Heart left ventricle (tissue), 16 donors: Measurements from ENCODE around the gene SYNDIG1L. TPM values are rescaled to one million over a fixed set of nuclear protein-coding genes. Genes with fewer than 3 reads are reported as not detected.
A peak's percentile ranks its signal among the peaks of the same experiment; 100 is the strongest.

ENCODE experiments used
- ATAC-seq, 4 donors: fragments of 200-7000 bp; cut with Tn5 transposase; one replicate each; pipeline ENCODE4 v1.9.1; 2020 to 2022; ENCODE audit warnings: moderate library complexity in 4 of 4, mild to moderate bottlenecking in 3 of 4, moderate number of reproducible peaks in 1 of 4
- DNase-seq, 5 donors: peaks; one replicate each; pipeline ENCODE4 v3.0.0-alpha.2; 2020
- H3K27ac ChIP-seq, 12 donors: fragments of 200-600 bp; sonication (generic) in 4 of 12; one replicate each; pipeline versions ENCODE4 v1.5.0 to v1.8.0; 2016 to 2022; ENCODE audit warnings: mild to moderate bottlenecking in 2 of 12
- H3K27me3 ChIP-seq, 9 donors: fragments of 200-600 bp; sonication (generic) in 2 of 9; one replicate each; pipeline versions ENCODE4 v1.5.1 to v1.8.0; 2016 to 2022; ENCODE audit warnings: mild to moderate bottlenecking in 3 of 9
- H3K36me3 ChIP-seq, 9 donors: fragments of 200-600 bp; sonication (generic) in 2 of 9; one replicate each; pipeline versions ENCODE4 v1.5.0 to v1.8.0; 2018 to 2022; ENCODE audit warnings: mild to moderate bottlenecking in 2 of 9
- H3K4me1 ChIP-seq, 12 donors: fragments of 200-600 bp; sonication (generic) in 4 of 12; one replicate each; pipeline versions ENCODE4 v1.5.0 to v1.8.0; 2016 to 2022; ENCODE audit warnings: mild to moderate bottlenecking in 3 of 12
- H3K4me3 ChIP-seq, 12 donors: fragments of 200-600 bp; sonication (generic) in 4 of 12; one replicate each; pipeline versions ENCODE4 v1.5.0 to v1.8.0; 2017 to 2022; ENCODE audit warnings: mild to moderate bottlenecking in 9 of 12, moderate library complexity in 4 of 12
- H3K9me3 ChIP-seq, 12 donors: fragments of 200-600 bp; sonication (generic) in 4 of 12; one replicate each; pipeline versions ENCODE4 v1.5.0 to v1.8.0; 2016 to 2022; ENCODE audit warnings: mild to moderate bottlenecking in 1 of 12
- POLR2A ChIP-seq, 2 donors: fragments of 450-650 bp; IDR thresholded peaks; one replicate each; pipeline ENCODE4 v1.6.1; 2017; ENCODE audit warnings: antibody characterized with exemption in 2 of 2, mild to moderate bottlenecking in 2 of 2, moderate library complexity in 2 of 2
- WGBS, 4 donors: extraction: QIAGEN DNeasy Blood & Tissue Kit in 2 of 4; methylation state at CpG; one replicate each; pipeline versions ENCODE4 v1.1.5 to v1.1.7; 2013 to 2018; 5-methylcytosine and 5-hydroxymethylcytosine counted together
- intact Hi-C, 10 donors: fragments of 100-400 bp; cut with DNase I; formaldehyde crosslinking; loops; one replicate each; pipeline versions ENCODE4 v1.11.1 to v1.14.2; 2022
- long read RNA-seq, 3 donors: library from polyadenylated mRNA; unstranded; transcript quantifications; one replicate each; pipeline ENCODE4 v2.0.0, GENCODE V29; 2020 to 2021
- polyA plus RNA-seq, 2 donors: library from polyadenylated mRNA; stranded (reverse); fragments of 200-250 nt; gene quantifications; one replicate each; pipeline ENCODE4 v1.2.3, GENCODE V29; 2013
- total RNA-seq, 9 donors: library from RNA; depleted of rRNA in 2 of 9; stranded (reverse); fragments of >200 nt in 2 of 9; fragmentation: NEBNext Ultra II Directional in 3 of 9; extraction: Animal tissue kit (Norgen Biotek cat#: 25700) in 3 of 9; gene quantifications; one replicate each; pipeline versions ENCODE4 v1.1.0 to v1.2.4, GENCODE V29; 2016 to 2023
- TF ChIP-seq, protein P1 (sequence below), 12 donors: fragments of 200-600 bp; sonication (generic) in 4 of 12; IDR thresholded peaks; one replicate each; pipeline versions ENCODE4 v1.5.0 to v1.8.0; 2018 to 2022; ENCODE audit warnings: antibody characterized with exemption in 12 of 12, mild to moderate bottlenecking in 5 of 12
- donor health status: ischemic (EF 13 %, LVEDD 7.1; RV severe dilation, severe dysfunction).
- donor health status: healthy with polysubstance abuse.
- donor health status: DM: no; HTN: yes; CAD: no.
- donor health status: DM: no; HTN: no; CAD: no.
- donor health status: ischemic (EF 25% LVEDD 6.9; RV normal size, moderate dysfunction).
- donor health status: ischemic (EF 25% LVEDD 5.7; RV mildly dilated, moderate dysfunction).
- donor health status: healthy.
- donor health status: DM: yes; HTN: yes; CAD: no.
- donor health status: ischemic (EF 35%, LVEDD 5.7; RV mildly dilated, moderate dysfunction).
- donor health status: nonischemic (EF 11% LVEDD 7.7; RV severe dilation, severe dysfunction).
- donor health status: DM: yes; HTN: yes; CAD: no.
- donor health status: PGD.
- donor health status: ischemic (EF 29% LVEDD 5.4; RV normal size, mild dysfunction).
- donor health status: nonischemic (EF 23%, LVEDD 6.1; RV moderate dilation, normal function).

SYNDIG1L gene
- total RNA-seq, result under 1 TPM in 4 of 9 donors, not detected in 5; 0.09 to 0.32 (median 0.14) TPM
- polyA plus RNA-seq, result under 1 TPM in 1 of 2 donors, not detected in 1; 0.06 TPM
- long read RNA-seq, donor 1, result 0 reads
- long read RNA-seq, donor 2, result 0 reads
- long read RNA-seq, donor 3, result 0 reads

GRCh38 chr14:74426202-74426582, at the start of gene SYNDIG1L:
TSS of gene SYNDIG1L (minus strand) at chr14:74426210. CDS start at chr14:74409744, 16,466 bp downstream.
- TF ChIP-seq, protein P1, sequence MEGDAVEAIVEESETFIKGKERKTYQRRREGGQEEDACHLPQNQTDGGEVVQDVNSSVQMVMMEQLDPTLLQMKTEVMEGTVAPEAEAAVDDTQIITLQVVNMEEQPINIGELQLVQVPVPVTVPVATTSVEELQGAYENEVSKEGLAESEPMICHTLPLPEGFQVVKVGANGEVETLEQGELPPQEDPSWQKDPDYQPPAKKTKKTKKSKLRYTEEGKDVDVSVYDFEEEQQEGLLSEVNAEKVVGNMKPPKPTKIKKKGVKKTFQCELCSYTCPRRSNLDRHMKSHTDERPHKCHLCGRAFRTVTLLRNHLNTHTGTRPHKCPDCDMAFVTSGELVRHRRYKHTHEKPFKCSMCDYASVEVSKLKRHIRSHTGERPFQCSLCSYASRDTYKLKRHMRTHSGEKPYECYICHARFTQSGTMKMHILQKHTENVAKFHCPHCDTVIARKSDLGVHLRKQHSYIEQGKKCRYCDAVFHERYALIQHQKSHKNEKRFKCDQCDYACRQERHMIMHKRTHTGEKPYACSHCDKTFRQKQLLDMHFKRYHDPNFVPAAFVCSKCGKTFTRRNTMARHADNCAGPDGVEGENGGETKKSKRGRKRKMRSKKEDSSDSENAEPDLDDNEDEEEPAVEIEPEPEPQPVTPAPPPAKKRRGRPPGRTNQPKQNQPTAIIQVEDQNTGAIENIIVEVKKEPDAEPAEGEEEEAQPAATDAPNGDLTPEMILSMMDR (IDR thresholded peaks at IDR 0.05), result no peak
- TF ChIP-seq POLR2A (IDR thresholded peaks at IDR 0.05), result no peak
- intact Hi-C loops, result no loop called here

GRCh38 chr14:74475678-74476077, 49.7 kb upstream of the SYNDIG1L start:
- H3K27me3 ChIP-seq, result no peaks in the 10 kb centered on the region
- H3K27ac ChIP-seq, result peak overlapping the region in 1 of 12 donors; percentile 11
- no peak for DNase-seq
- ATAC-seq, result peak in 2 of 4 donors; percentile 24 to 74
- intact Hi-C loops, result loop anchor here in 3 of 10 donors (5.0 kb wide), 2 partner anchors 98 to 113 kb away; no protein-coding TSS in a partner anchor
- 53 to 63% (median 55%) methylated on average over 3 of the region's 3 CpGs for WGBS, 4 donors
- peaks cover 0 to 17% (median 5%) of the 10 kb centered on the region in 12 donors for H3K4me1 ChIP-seq
- peaks cover 0 to 92% (median 46%) of the 10 kb centered on the region in 9 donors for H3K36me3 ChIP-seq
- no peaks in the 10 kb centered on the region for H3K9me3 ChIP-seq
- no peak overlapping the region for H3K4me3 ChIP-seq
- no peak for TF ChIP-seq POLR2A (IDR thresholded peaks at IDR 0.05)
- TF ChIP-seq, protein P1 (IDR thresholded peaks at IDR 0.05), result no peak

More at GRCh38 chr14:74426202-74426582, at the start of gene SYNDIG1L:
- Histone ChIP-seq H3K4me1 (peaks cover 0 to 9% (median 1%) of the 10 kb centered on the region in 12 donors), H3K27me3 (peaks cover 0 to 39% (median 11%) of the 10 kb centered on the region in 9 donors), H3K9me3 (peaks cover 0 to 3% (median 0%) of the 10 kb centered on the region in 12 donors), H3K36me3 (no peaks in the 10 kb centered on the region), H3K4me3 (peak within 1 kb of the TSS in 3 of 12 donors; percentile 12 to 32 (median 31)), H3K27ac (no peak within 1 kb of the TSS)
- WGBS, 4 donors, result 3 to 9% (median 5%) methylated on average over 10 to 33 of the region's 33 CpGs
- no peak for ATAC-seq
- no peak for DNase-seq

- no peak overlapping the region for H3K4me3 ChIP-seq
- H3K4me1 ChIP-seq, result peaks cover 0 to 23% (median 6%) of the 10 kb centered on the region in 12 donors
- 49 to 100% (median 82%) methylated on average over 2 of the region's 2 CpGs for WGBS, 4 donors
- ATAC-seq, result no peak
- no peaks in the 10 kb centered on the region for H3K9me3 ChIP-seq
- no peaks in the 10 kb centered on the region for H3K27me3 ChIP-seq
- no peak overlapping the region for H3K27ac ChIP-seq
- intact Hi-C loops, result no loop called here
- H3K36me3 ChIP-seq, result peaks cover 0 to 84% (median 33%) of the 10 kb centered on the region in 9 donors
- DNase-seq, result no peak
- TF ChIP-seq, protein P1 (IDR thresholded peaks at IDR 0.05), result no peak
- no peak for TF ChIP-seq POLR2A (IDR thresholded peaks at IDR 0.05)
Measured at GRCh38 chr14:74474376-74474775, 48.4 kb upstream of the SYNDIG1L start.

DNA sequence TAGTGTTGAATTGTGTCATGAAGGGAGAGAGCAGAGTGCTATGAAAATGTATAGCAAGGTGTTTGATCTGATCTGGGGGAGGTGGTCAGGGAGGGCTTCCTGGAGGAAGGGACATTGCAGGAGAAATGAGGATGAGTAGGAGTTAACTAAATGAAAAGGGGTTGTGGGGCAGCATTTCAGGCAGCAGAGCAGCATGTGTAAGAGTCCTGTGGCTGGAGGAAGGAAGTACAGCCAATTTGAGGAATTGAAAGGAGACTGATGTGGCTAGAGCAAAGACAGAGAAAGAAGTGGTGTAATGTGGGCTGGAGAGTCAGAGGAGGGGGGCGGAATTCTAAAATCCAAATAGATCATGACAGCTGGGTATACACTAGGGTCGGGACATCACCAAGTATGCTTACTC, 46.6 kb upstream of the SYNDIG1L start:
- H3K4me3 ChIP-seq, result no peak overlapping the region
- H3K36me3 ChIP-seq, result peaks cover 0 to 67% (median 16%) of the 10 kb centered on the region in 9 donors
- no peak overlapping the region for H3K27ac ChIP-seq
- H3K9me3 ChIP-seq, result no peaks in the 10 kb centered on the region
- intact Hi-C loops, result no loop called here
- DNase-seq (no peak), ATAC-seq (no peak)
- peaks cover 0 to 24% (median 6%) of the 10 kb centered on the region in 12 donors for H3K4me1 ChIP-seq
- 86 to 99% (median 90%) methylated on average over 2 of the region's 2 CpGs for WGBS, 4 donors
- no peaks in the 10 kb centered on the region for H3K27me3 ChIP-seq
- no peak for TF ChIP-seq POLR2A (IDR thresholded peaks at IDR 0.05)
- TF ChIP-seq, protein P1 (IDR thresholded peaks at IDR 0.05), result no peak
